Esophagus muscularis mucosa (tissue), 4 donors: Measurements from ENCODE around the gene PJA2. TPM values are rescaled to one million over a fixed set of nuclear protein-coding genes. Genes with fewer than 3 reads are reported as not detected.
A peak's percentile ranks its signal among the peaks of the same experiment; 100 is the strongest.

Experiments used
- DNase-seq: peaks from one replicate; pipeline ENCODE4 v3.0.0-alpha.2; 2017; ENCODE audit errors: extremely low spot score
- H3K27ac ChIP-seq, 4 donors: fragments of 200-600 bp; sonication (generic); replicated peaks in 1 of 4; 1 replicate in 3 of 4; 2 replicates in 1 of 4; pipeline ENCODE4 v1.5.1; 2016 to 2019; ENCODE audit warnings: mild to moderate bottlenecking in 1 of 4
- H3K27me3 ChIP-seq, 4 donors: fragments of 200-600 bp; sonication (generic); one replicate each; pipeline versions ENCODE4 v1.5.1 to v1.6.0; 2016 to 2019
- H3K36me3 ChIP-seq, 4 donors: fragments of 200-600 bp; sonication (generic); one replicate each; pipeline ENCODE4 v1.5.1; 2016 to 2019
- H3K4me1 ChIP-seq, 4 donors: fragments of 200-600 bp; sonication (generic); one replicate each; pipeline ENCODE4 v1.5.1; 2016 to 2019
- H3K4me3 ChIP-seq, 4 donors: fragments of 200-600 bp; sonication (generic); 1 replicate in 2 of 4; 2 replicates in 2 of 4; pipeline ENCODE4 v1.5.1; 2016 to 2019; ENCODE audit warnings: mild to moderate bottlenecking in 4 of 4, moderate library complexity in 1 of 4
- H3K9me3 ChIP-seq, 4 donors: fragments of 200-600 bp; sonication (generic); 1 replicate in 3 of 4; 2 replicates in 1 of 4; pipeline ENCODE4 v1.5.1; 2016 to 2019
- CTCF ChIP-seq, 3 experiments: fragments of 200-600 bp in 2 of 3; fragments of 450-650 bp in 1 of 3; sonication (generic) in 2 of 3; IDR thresholded peaks; one replicate each; pipeline ENCODE4 v1.5.1; 2017 to 2019; ENCODE audit warnings: antibody characterized with exemption in 3 of 3, mild to moderate bottlenecking in 2 of 3, moderate library complexity in 1 of 3
- EP300 ChIP-seq: sonication (generic); formaldehyde crosslinking; IDR thresholded peaks from one replicate; pipeline ENCODE4 v1.6.1; 2017; ENCODE audit warnings: antibody characterized with exemption
- POLR2A ChIP-seq: fragments of 450-650 bp; IDR thresholded peaks from one replicate; pipeline ENCODE4 v1.6.1; 2017; ENCODE audit warnings: antibody characterized with exemption, moderate library complexity, mild to moderate bottlenecking, low read depth
- POLR2AphosphoS5 ChIP-seq, 2 donors: sonication (generic); formaldehyde crosslinking; IDR thresholded peaks; one replicate each; pipeline ENCODE4 v1.6.1; 2017; ENCODE audit warnings: antibody characterized with exemption in 2 of 2
- WGBS: methylation state at CpG from one replicate; pipeline ENCODE4 v1.1.5; 2018; 5-methylcytosine and 5-hydroxymethylcytosine counted together
- intact Hi-C: fragments of 100-400 bp; cut with DNase I; formaldehyde crosslinking; loops from one replicate; pipeline ENCODE4 v1.15.1; 2023
- total RNA-seq, 4 donors: library from RNA; depleted of rRNA; stranded (reverse); fragments of >200 nt; gene quantifications; one replicate each; pipeline versions ENCODE4 v1.1.0 to v1.2.1, GENCODE V29; 2016

The PJA2 gene
- total RNA-seq, 4 donors from 2014 or later: 133 to 211 (median 170) TPM

GRCh38 chr5:109413458-109413857, 3.7 kb upstream of the PJA2 start:
- TF ChIP-seq CTCF (IDR thresholded peaks at IDR 0.05) (no peak), POLR2AphosphoS5 (IDR thresholded peaks at IDR 0.05) (no peak), POLR2A (no peak), EP300 (no peak)
- H3K4me3 ChIP-seq: no peak overlapping the region
- intact Hi-C loops: loop anchor here (5.0 kb wide), 1 partner anchor 86 kb away; no protein-coding TSS in a partner anchor
- no peak for DNase-seq
- no peaks in the 10 kb centered on the region for H3K36me3 ChIP-seq
- H3K4me1 ChIP-seq: peaks cover 9 to 33% (median 31%) of the 10 kb centered on the region in 4 donors
- H3K27ac ChIP-seq: peak overlapping the region; percentile 95 to 99 (median 98)
- no peaks in the 10 kb centered on the region for H3K9me3 ChIP-seq
- no peaks in the 10 kb centered on the region for H3K27me3 ChIP-seq

GRCh38 chr5:109412981-109413402, 3.2 kb upstream of the PJA2 start:
- no peak for DNase-seq
- no peaks in the 10 kb centered on the region for H3K27me3 ChIP-seq
- H3K4me1 ChIP-seq: peaks cover 9 to 33% (median 31%) of the 10 kb centered on the region in 4 donors
- peak overlapping the region; percentile 95 to 99 (median 98) for H3K27ac ChIP-seq
- no peak overlapping the region for H3K4me3 ChIP-seq
- WGBS: 43% methylated on average over 1 of the region's 1 CpG
- TF ChIP-seq POLR2AphosphoS5 (IDR thresholded peaks at IDR 0.05) (peak in 1 of 2 donors; percentile 47), POLR2A (no peak), EP300 (no peak), CTCF (IDR thresholded peaks at IDR 0.05) (no peak)
- H3K9me3 ChIP-seq: no peaks in the 10 kb centered on the region
- intact Hi-C loops: loop anchor here (5.0 kb wide), 1 partner anchor 86 kb away; no protein-coding TSS in a partner anchor
- no peaks in the 10 kb centered on the region for H3K36me3 ChIP-seq

- TF ChIP-seq POLR2AphosphoS5 (IDR thresholded peaks at IDR 0.05) (peak; percentile 6 to 54), EP300 (no peak)
- Histone ChIP-seq H3K4me3 (no peak overlapping the region), H3K4me1 (peaks cover 15 to 43% (median 40%) of the 10 kb centered on the region in 4 donors), H3K27ac (peak overlapping the region; percentile 95 to 99 (median 98)), H3K27me3 (no peaks in the 10 kb centered on the region), H3K36me3 (no peaks in the 10 kb centered on the region), H3K9me3 (no peaks in the 10 kb centered on the region)
- 19% methylated on average over 3 of the region's 3 CpGs for WGBS
- no peak for DNase-seq
- intact Hi-C loops: loop anchor here (5.0 kb wide), 1 partner anchor 84 kb away; no protein-coding TSS in a partner anchor
These were observed 1.9 kb upstream of the PJA2 start for GRCh38 chr5:109411627-109412026.

GRCh38 chr5:109411149-109411514, 1.4 kb upstream of the PJA2 start:
- DNase-seq: no peak
- H3K27ac ChIP-seq: peak overlapping the region; percentile 95 to 99 (median 98)
- H3K9me3 ChIP-seq: no peaks in the 10 kb centered on the region
- no peak for TF ChIP-seq CTCF (IDR thresholded peaks at IDR 0.05)
- no peaks in the 10 kb centered on the region for H3K27me3 ChIP-seq
- H3K4me3 ChIP-seq: peak overlapping the region; percentile 61 to 94 (median 90)
- intact Hi-C loops: loop anchor here (5.0 kb wide), 1 partner anchor 84 kb away; no protein-coding TSS in a partner anchor
- 0% methylated on average over 2 of the region's 2 CpGs for WGBS
- peaks cover 18 to 48% (median 45%) of the 10 kb centered on the region in 4 donors for H3K4me1 ChIP-seq
- H3K36me3 ChIP-seq: no peaks in the 10 kb centered on the region

- Histone ChIP-seq H3K36me3 (no peaks in the 10 kb centered on the region), H3K27me3 (no peaks in the 10 kb centered on the region), H3K27ac (peak overlapping the region; percentile 95 to 99 (median 98)), H3K4me1 (peaks cover 18 to 54% (median 50%) of the 10 kb centered on the region in 4 donors), H3K9me3 (no peaks in the 10 kb centered on the region), H3K4me3 (peak overlapping the region; percentile 61 to 94 (median 90))
- intact Hi-C loops: loop anchor here (5.0 kb wide), 1 partner anchor 83 kb away; no protein-coding TSS in a partner anchor
- TF ChIP-seq POLR2AphosphoS5 (IDR thresholded peaks at IDR 0.05): peak; percentile 18 to 58
- TF ChIP-seq POLR2A: no peak
- no peak for DNase-seq
- WGBS: under 1% methylated on average over 26 of the region's 26 CpGs
These were observed 795 bp upstream of the PJA2 start for GRCh38 chr5:109410389-109411148.
